ENCODE measurements around the gene CPED1.

The CPED1 gene

GRCh38 chr7:121126801-121127534 is 138.5 kb downstream of the CPED1 start:
- Histone ChIP-seq H3K4me1 (ENCODE audit: control insufficient read depth, insufficient read depth, low read length) (no peaks in the 10 kb centered on the region), H3K9me3 (ENCODE audit: control insufficient read depth, insufficient read depth, low read depth, low read length) (no peaks in the 10 kb centered on the region), H3K4me3 (ENCODE audit: low read depth, low read length) (no peak overlapping the region), H3K36me3 (ENCODE audit: control insufficient read depth in 2 of 2, insufficient read depth in 1 of 2, low read length in 2 of 2) (no peaks in the 10 kb centered on the region), H3K27ac (ENCODE audit: extremely low read depth, low read depth, low read length) (no peak overlapping the region)
- ChIA-PET POLR2A (no interaction called here), CTCF (interaction anchor here (0.6 to 1.5 kb wide), 4 partner anchors 134 to 867 kb away, joined by 3 to 10 read pairs (median 4); no protein-coding TSS in a partner anchor)
- no peak for TF ChIP-seq ZBTB48 (tag by site-specific recombination; IDR thresholded peaks at IDR 0.05)
- peak; percentile 78 for TF ChIP-seq ZNF654 (tag by site-specific recombination; IDR thresholded peaks at IDR 0.05; ENCODE audit: low read depth)
- TF ChIP-seq PRDM1 (tag by site-specific recombination; IDR thresholded peaks at IDR 0.05), result peak; percentile 63; the same call in 1 of the 2 replicates

GRCh38 chr7:121132940-121133339 is 144.4 kb downstream of the CPED1 start:
- H3K36me3 ChIP-seq (ENCODE audit: control insufficient read depth in 2 of 2, insufficient read depth in 1 of 2, low read length in 2 of 2), result no peaks in the 10 kb centered on the region
- H3K4me1 ChIP-seq (ENCODE audit: control insufficient read depth, insufficient read depth, low read length), result no peaks in the 10 kb centered on the region
- H3K4me3 ChIP-seq (ENCODE audit: low read depth, low read length), result no peak overlapping the region
- H3K9me3 ChIP-seq (ENCODE audit: control insufficient read depth, insufficient read depth, low read depth, low read length), result no peaks in the 10 kb centered on the region
- ChIA-PET POLR2A (no interaction called here), CTCF (interaction anchor here (1.7 kb wide), 1 partner anchor 862 kb away, joined by 4 read pairs; no protein-coding TSS in a partner anchor)
- TF ChIP-seq ZNF677 (tag by site-specific recombination; IDR thresholded peaks at IDR 0.05) (peak; percentile 81), ZBTB10 (tag by site-specific recombination; IDR thresholded peaks at IDR 0.05) (no peak)
- H3K27ac ChIP-seq (ENCODE audit: extremely low read depth, low read depth, low read length), result no peak overlapping the region

- CTCF ChIA-PET, result no interaction called here
- no peaks in the 10 kb centered on the region for H3K4me1 ChIP-seq (ENCODE audit: control insufficient read depth, insufficient read depth, low read length)
- TF ChIP-seq ZNF10 (tag by site-specific recombination; IDR thresholded peaks at IDR 0.05) (peak; percentile 78), ZNF664 (tag by site-specific recombination; IDR thresholded peaks at IDR 0.05) (no peak), SP3 (tag by site-specific recombination; IDR thresholded peaks at IDR 0.05) (no peak), SALL2 (tag by site-specific recombination; IDR thresholded peaks at IDR 0.05; ENCODE audit: borderline replicate concordance) (no peak), GLIS1 (tag by site-specific recombination; IDR thresholded peaks at IDR 0.05) (no peak), ZNF23 (tag by site-specific recombination; IDR thresholded peaks at IDR 0.05; ENCODE audit: borderline replicate concordance) (no peak), ZNF621 (tag by site-specific recombination; IDR thresholded peaks at IDR 0.05) (no peak)
- H3K9me3 ChIP-seq (ENCODE audit: control insufficient read depth, insufficient read depth, low read depth, low read length), result no peaks in the 10 kb centered on the region
- no peaks in the 10 kb centered on the region for H3K36me3 ChIP-seq (ENCODE audit: control insufficient read depth in 2 of 2, insufficient read depth in 1 of 2, low read length in 2 of 2)
- POLR2A ChIA-PET, result no interaction called here
- H3K4me3 ChIP-seq (ENCODE audit: low read depth, low read length), result no peak overlapping the region
- H3K27ac ChIP-seq (ENCODE audit: extremely low read depth, low read depth, low read length), result no peak overlapping the region
Measured at GRCh38 chr7:121133444-121133843, 144.9 kb downstream of the CPED1 start.

- ChIA-PET POLR2A (no interaction called here), CTCF (no interaction called here)
- TF ChIP-seq ZFP69B (tag by site-specific recombination; IDR thresholded peaks at IDR 0.05) (no peak), ZNF768 (tag by site-specific recombination; IDR thresholded peaks at IDR 0.05) (no peak), SCRT2 (tag by site-specific recombination; IDR thresholded peaks at IDR 0.05) (peak; percentile 91)
- H3K4me3 ChIP-seq (ENCODE audit: low read depth, low read length), result no peak overlapping the region
- no peaks in the 10 kb centered on the region for H3K9me3 ChIP-seq (ENCODE audit: control insufficient read depth, insufficient read depth, low read depth, low read length)
- no peaks in the 10 kb centered on the region for H3K36me3 ChIP-seq (ENCODE audit: control insufficient read depth in 2 of 2, insufficient read depth in 1 of 2, low read length in 2 of 2)
- H3K27ac ChIP-seq (ENCODE audit: extremely low read depth, low read depth, low read length), result no peak overlapping the region
- no peaks in the 10 kb centered on the region for H3K4me1 ChIP-seq (ENCODE audit: control insufficient read depth, insufficient read depth, low read length)
Measured at GRCh38 chr7:121137580-121137979, 149.1 kb downstream of the CPED1 start.
